Measurements from ENCODE around the gene FCMR.
"Not testable (repeated sequence)": the region's sequence is repeated elsewhere in the genome, so short reads cannot be mapped to it uniquely, and the experiment has no call there.

Gene FCMR

DNA sequence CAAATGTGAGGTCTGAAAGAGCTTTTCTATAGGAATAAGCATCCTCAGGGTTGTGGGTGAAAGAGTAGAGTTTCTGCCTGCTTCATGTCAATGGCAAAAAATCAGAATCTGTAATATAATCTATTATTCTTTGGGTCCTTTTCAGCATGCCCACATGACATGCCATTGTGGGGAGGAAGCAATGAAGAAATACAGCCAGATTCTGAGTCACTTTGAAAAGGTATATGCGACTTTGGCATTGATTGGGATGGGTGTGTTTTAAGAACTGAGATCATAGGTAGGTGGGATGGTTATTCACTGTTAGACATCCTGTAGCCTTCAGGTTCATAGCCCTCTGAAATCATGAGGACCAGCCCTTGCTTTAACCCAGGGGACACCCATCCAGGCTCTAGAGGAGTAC lies 54.5 kb downstream of the FCMR start:
- no peak for DNase-seq

DNA sequence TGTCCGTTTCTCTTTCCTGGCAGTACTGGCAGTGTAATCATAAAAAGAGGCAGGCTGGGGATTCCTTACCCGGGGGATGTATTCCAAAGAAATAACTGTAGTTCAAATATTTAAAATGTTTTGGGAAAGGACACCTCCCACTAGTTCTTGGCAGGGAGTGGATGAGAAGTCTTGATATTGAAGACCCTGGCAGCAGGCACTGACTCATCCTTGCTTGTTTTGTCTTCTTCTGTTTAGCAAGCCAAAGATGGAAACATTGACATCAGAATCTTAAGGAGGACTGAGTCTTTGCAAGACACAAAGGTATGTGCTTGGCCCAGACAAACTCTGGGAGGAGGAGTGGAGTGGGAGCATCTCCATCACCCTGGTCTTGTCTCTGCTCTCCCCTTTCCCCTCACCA lies 55.7 kb downstream of the FCMR start:
- DNase-seq, result no peak

DNA sequence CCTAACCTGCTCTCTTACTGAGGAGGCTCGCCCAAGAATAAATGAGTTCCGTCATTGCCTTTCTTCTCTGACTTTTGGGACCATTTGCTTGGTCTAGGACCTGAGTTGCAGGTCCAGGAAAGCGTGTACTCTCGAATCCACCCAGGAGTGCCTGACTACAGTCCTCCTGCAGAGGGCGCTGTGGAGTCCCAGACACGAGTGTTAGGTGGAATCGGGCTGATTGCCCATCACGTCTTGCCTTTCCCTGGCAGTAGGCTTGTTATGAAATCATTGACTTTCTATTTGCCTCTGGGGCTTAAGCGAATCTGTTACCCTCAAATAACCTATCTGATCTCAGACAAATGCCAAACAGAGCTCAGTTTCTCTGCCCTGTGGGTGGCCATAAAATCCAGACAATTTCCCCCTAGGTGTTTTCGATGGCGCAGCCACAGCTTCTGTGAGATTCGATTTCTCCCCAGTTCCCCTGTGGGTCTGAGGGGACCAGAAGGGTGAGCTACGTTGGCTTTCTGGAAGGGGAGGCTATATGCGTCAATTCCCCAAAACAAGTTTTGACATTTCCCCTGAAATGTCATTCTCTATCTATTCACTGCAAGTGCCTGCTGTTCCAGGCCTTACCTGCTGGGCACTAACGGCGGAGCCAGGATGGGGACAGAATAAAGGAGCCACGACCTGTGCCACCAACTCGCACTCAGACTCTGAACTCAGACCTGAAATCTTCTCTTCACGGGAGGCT lies 56.6 kb downstream of the FCMR start, which contains the start of gene IL20:
TSS of gene IL20 (plus strand) at position 685 of the 733 bp plus-strand sequence. CDS start 230 bp downstream, outside the sequence.
- DNase-seq, result peak; percentile 57 to 78 (median 74)

DNA sequence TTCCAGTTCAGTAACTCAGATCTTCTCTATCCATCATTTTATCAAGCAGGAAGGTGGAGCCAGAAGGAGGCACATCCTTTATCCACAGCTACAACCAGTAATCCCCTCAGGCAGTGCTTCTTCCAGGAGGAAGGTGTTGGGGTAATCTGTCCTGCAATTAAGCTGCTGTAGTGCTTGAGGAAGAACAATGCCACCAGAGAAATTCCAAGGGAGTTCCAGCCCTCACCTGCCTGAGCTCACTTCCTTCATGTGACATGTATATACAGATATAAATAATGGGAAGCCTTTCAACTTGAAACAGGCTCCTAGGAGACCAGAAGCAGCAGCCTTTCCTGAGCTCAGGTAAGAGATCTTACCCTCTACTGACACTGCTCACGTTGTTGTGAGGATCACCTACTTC lies 58.5 kb downstream of the FCMR start:
- no peak for DNase-seq

DNA sequence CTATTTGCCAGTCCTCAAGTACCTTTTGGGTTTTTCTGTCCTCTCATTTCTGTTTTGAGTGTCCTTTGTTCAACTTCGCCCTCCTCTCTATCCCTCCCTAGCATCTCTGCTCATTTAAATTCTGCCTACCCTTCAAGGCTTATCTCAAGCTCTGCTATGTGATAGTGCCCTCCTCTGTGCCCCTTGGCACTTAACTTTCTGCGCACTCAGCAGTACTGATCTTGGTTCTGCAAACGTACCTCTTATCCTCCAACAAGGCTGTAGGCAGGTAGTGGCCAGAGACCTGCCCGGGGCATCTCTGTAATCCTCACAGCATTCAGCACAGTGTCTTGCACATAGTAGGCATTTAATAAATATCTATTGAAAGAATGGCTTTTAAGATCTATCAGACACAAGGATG lies 61.6 kb downstream of the FCMR start:
- DNase-seq, result no peak

DNA sequence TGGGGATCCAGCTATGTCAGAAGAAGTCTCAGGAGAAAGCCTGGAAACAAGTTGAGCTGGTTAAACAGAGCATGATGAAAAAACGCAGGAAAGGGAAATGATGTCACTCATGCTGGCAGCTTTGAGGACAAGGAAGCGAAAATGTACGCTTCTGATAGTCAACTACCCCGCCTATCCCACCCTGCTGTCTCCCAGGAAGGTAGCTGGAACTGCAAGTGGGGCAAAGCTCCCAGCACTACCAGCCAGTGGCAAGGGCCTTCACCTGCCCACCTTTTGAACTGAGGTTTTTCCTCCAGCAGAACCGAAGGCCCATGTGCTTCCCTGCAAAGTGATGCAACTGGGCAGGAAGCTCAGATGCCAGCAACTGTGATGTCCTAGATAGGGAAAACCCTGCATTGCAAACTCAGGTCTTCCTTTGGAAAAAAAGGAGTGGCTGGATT lies 62.6 kb downstream of the FCMR start:
- peak in 1 of 5 experiments; percentile 19 for DNase-seq

DNA sequence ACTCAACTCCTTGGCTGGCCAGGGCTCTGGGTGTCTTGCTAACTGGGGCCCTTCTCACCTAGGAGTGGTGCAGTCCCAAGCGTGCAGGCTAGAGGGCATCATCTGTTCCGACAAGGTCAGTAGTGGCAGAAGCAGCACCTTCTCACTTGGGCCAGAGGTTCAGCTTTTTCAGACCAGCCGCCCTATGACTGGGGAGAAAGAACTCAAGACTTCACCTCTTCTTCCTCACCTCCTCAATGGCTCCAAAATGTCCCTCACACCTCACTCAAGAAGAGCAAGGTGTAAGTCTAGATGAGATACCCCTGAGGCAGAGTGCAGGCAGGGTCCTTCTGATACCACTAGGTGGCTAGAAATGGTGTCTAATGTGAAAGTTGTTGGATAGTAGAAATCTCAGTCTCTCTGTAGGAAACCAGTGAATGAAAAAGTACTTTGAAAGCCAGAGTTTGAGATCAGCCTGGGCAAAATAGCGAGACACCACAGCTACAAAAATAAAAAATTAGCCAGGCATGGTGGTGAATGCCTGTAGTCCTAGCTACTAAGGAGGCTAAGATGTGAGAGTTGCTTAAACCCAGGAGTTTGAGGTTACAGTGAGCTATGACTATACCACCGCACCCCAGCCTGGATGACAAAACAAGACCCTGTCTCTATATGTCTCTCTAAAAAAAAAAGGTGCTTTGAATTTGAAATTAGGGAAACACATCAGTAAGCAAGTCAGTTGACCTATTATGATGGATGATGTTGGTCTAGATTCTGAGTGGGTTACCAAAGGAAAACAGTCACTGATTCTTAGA lies 64.9 kb downstream of the FCMR start:
- DNase-seq, result peak in 1 of 5 experiments; percentile 27

DNA sequence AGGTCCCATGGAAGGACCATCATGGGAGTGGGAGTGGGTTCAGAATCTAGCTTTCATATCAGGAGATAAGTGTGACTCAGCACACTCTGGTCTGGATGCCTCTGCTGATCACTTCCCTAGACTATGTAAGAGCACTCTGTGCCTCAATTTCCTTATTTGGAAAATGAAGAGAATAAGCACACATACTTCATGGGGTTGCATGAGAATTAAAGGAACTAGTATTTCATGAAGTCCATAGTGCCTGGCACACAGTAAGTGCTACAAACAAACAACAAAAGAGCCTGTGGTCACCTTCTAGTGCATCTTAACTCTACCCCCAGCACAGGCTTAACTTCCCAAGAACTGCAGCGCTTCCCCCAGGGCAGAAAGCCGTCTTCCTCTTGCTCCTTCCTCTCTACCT lies 65.9 kb downstream of the FCMR start:
- DNase-seq, result no peak

DNA sequence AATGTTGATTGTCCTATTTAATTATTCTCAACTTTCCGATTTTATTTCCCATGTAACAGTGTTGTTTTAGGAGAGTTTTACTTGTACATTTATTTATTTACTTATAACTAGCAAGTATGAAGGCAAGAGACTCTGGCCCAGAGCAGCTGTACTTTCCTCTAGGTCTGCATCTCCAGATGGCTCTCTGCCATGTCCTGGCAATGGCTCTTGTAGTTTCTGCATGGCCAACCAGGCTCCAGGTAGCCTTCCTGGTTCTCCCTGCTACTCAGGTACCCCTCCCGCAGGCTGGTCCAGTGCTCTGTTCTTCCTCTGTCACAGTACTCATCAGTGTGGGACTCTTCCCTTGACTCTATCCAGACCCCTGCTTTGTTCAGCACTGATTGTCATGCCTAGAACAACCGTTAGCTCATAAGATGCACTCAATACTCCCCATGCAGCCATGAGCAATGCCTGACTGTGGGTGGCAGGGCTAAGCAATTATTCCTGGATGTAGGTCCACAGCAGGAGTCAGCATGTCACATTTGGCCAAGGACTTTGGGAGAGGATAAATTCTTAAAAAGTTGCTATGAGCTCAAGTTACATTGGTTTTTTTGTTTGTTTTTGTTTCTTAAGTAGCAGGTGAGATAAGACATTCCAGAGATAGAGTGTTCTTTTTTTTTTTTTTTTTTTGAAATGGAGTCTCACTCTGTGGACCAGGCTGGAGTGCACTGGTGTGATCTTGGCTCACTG lies 67.2 kb downstream of the FCMR start:
- no peak for DNase-seq

DNA sequence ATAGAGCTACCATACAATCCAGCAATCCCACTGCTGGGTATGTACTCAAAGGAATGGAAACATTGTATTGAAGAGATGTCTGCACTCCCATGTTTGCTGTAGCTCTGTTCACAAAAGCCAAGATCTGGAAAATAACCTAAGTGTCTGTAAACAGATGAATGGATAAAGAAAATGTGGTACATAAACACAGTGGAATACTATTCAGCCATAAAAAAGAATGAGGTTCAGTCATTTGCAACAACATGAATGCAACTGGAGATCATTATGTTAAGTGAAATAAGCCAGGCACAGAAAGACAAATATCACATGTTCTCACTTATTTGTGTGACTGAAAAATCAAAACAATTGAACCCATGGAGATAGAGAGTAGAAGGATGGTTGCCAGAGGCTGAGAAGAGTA lies 68.0 kb downstream of the FCMR start:
- DNase-seq, result not testable (repeated sequence)
